ENCODE data around the gene NCKAP5.
A peak's percentile ranks its signal among the peaks of the same experiment; 100 is the strongest.

The NCKAP5 gene

DNA sequence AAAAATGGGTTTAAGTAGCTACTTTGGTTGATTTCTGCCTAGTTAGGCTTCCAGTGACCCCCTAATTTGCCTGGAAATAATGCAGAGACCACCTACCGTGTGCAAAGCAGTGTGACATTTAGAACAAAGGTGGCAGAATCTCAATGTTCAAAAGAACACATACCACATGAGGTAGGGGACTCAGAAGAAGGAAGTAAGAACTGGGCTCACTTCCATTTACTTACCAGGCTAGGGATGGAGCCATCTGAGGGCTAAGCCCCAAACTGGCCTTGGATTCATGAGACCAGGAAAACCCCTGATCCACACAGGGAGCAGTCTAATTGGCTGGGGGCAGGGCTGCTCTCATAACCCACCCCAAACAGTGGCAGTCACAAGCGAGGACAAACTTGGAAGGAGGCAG, 190.7 kb downstream of the NCKAP5 start:
- Histone ChIP-seq H3K4me1 (ENCODE audit: insufficient read depth, insufficient read length) (no peaks in the 10 kb centered on the region), H3K9ac (ENCODE audit: insufficient read length, low read depth) (no peak overlapping the region), H3K27me3 (ENCODE audit: insufficient read depth, insufficient read length) (no peaks in the 10 kb centered on the region), H3K9me3 (ENCODE audit: insufficient read depth, low read length) (0 out of 2 replicates have a peak, but pooled peaks cover 4% of the 10 kb centered on the region), H3K36me3 (ENCODE audit: insufficient read depth, insufficient read length, low read length) (no peaks in the 10 kb centered on the region), H3K4me3 (ENCODE audit: insufficient read length, low read depth) (no peak overlapping the region)
- TF ChIP-seq ZNF274 (IDR thresholded peaks at IDR 0.05; ENCODE audit: low read depth, low read length) (no peak), YY1 (IDR thresholded peaks at IDR 0.05; ENCODE audit: insufficient read depth, insufficient read length) (no peak), SUZ12 (IDR thresholded peaks at IDR 0.05; ENCODE audit: extremely low read depth, insufficient read depth, insufficient read length) (no peak)
- DNase-seq (ENCODE audit: low read depth, low spot score) = peak; percentile 32

GRCh38 chr2:133377021-133377481, 191.2 kb downstream of the NCKAP5 start:
- TF ChIP-seq SUZ12 (IDR thresholded peaks at IDR 0.05; ENCODE audit: extremely low read depth, insufficient read depth, insufficient read length) (no peak), YY1 (IDR thresholded peaks at IDR 0.05; ENCODE audit: insufficient read depth, insufficient read length) (no peak), ZNF274 (IDR thresholded peaks at IDR 0.05; ENCODE audit: low read depth, low read length) (no peak)
- H3K27me3 ChIP-seq (ENCODE audit: insufficient read depth, insufficient read length) = no peaks in the 10 kb centered on the region
- no peak overlapping the region for H3K9ac ChIP-seq (ENCODE audit: insufficient read length, low read depth)
- no peak for DNase-seq (ENCODE audit: low read depth, low spot score)
- H3K4me3 ChIP-seq (ENCODE audit: insufficient read length, low read depth) = no peak overlapping the region
- no peaks in the 10 kb centered on the region for H3K4me1 ChIP-seq (ENCODE audit: insufficient read depth, insufficient read length)
- H3K9me3 ChIP-seq (ENCODE audit: insufficient read depth, low read length) = 0 out of 2 replicates have a peak, but pooled peaks cover 4% of the 10 kb centered on the region
- no peaks in the 10 kb centered on the region for H3K36me3 ChIP-seq (ENCODE audit: insufficient read depth, insufficient read length, low read length)

- no peaks in the 10 kb centered on the region for H3K4me1 ChIP-seq (ENCODE audit: insufficient read depth, insufficient read length)
- TF ChIP-seq SUZ12 (IDR thresholded peaks at IDR 0.05; ENCODE audit: extremely low read depth, insufficient read depth, insufficient read length) = no peak
- no peak for TF ChIP-seq ZNF274 (IDR thresholded peaks at IDR 0.05; ENCODE audit: low read depth, low read length)
- no peak for TF ChIP-seq YY1 (IDR thresholded peaks at IDR 0.05; ENCODE audit: insufficient read depth, insufficient read length)
- H3K4me3 ChIP-seq (ENCODE audit: insufficient read length, low read depth) = no peak overlapping the region
- no peak for DNase-seq (ENCODE audit: low read depth, low spot score)
- H3K36me3 ChIP-seq (ENCODE audit: insufficient read depth, insufficient read length, low read length) = no peaks in the 10 kb centered on the region
- H3K27me3 ChIP-seq (ENCODE audit: insufficient read depth, insufficient read length) = no peaks in the 10 kb centered on the region
- H3K9me3 ChIP-seq (ENCODE audit: insufficient read depth, low read length) = 0 out of 2 replicates have a peak, but pooled peaks cover 4% of the 10 kb centered on the region
- H3K9ac ChIP-seq (ENCODE audit: insufficient read length, low read depth) = no peak overlapping the region
Measured at GRCh38 chr2:133374781-133375180, 193.5 kb downstream of the NCKAP5 start.

- H3K4me3 ChIP-seq (ENCODE audit: insufficient read length, low read depth) = no peak overlapping the region
- H3K4me1 ChIP-seq (ENCODE audit: insufficient read depth, insufficient read length) = no peaks in the 10 kb centered on the region
- H3K36me3 ChIP-seq (ENCODE audit: insufficient read depth, insufficient read length, low read length) = no peaks in the 10 kb centered on the region
- DNase-seq (ENCODE audit: low read depth, low spot score) = no peak
- H3K9ac ChIP-seq (ENCODE audit: insufficient read length, low read depth) = no peak overlapping the region
- H3K9me3 ChIP-seq (ENCODE audit: insufficient read depth, low read length) = 0 out of 2 replicates have a peak, but pooled peaks cover 4% of the 10 kb centered on the region
- H3K27me3 ChIP-seq (ENCODE audit: insufficient read depth, insufficient read length) = no peaks in the 10 kb centered on the region
- TF ChIP-seq ZNF274 (IDR thresholded peaks at IDR 0.05; ENCODE audit: low read depth, low read length) (no peak), SUZ12 (IDR thresholded peaks at IDR 0.05; ENCODE audit: extremely low read depth, insufficient read depth, insufficient read length) (no peak), YY1 (IDR thresholded peaks at IDR 0.05; ENCODE audit: insufficient read depth, insufficient read length) (no peak)
Measured at GRCh38 chr2:133371286-133371685, 197.0 kb downstream of the NCKAP5 start.

DNA sequence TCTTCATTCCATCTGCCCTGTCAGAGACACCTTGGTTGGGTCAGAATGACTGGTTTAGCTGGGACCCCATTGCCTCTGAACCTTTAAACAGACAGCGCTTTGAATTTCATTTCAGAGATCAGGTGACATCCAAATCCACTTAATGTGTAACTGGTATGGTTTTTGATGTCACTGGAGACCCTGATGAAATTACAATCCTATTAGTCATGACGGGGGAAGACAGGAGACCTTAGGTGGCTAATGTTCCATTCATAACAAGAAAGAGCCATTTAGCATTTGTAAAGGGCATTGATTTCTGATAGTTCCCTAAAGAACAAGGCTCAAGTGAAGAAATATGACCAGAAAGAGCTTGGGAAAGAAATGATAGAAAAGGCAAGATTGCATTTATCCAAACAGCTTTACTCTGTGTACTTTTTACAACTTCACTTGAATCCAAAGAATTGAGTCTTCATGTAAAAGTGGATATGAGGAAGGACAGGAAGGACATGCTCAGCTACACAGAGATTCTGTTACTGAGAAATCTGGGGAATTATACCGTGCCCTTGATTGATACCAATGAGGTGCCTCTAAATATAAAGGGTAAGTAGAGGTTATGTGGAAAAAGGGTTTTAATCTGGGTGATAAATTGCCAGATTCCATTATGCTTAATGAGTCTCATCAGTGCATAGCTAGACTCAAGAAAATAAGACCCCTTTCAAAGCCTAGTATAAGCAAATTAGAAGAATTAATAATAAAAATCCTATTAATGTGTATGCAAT, 198.2 kb downstream of the NCKAP5 start:
- TF ChIP-seq ZNF274 (IDR thresholded peaks at IDR 0.05; ENCODE audit: low read depth, low read length) (no peak), SUZ12 (IDR thresholded peaks at IDR 0.05; ENCODE audit: extremely low read depth, insufficient read depth, insufficient read length) (no peak), YY1 (IDR thresholded peaks at IDR 0.05; ENCODE audit: insufficient read depth, insufficient read length) (no peak)
- H3K36me3 ChIP-seq (ENCODE audit: insufficient read depth, insufficient read length, low read length) = no peaks in the 10 kb centered on the region
- peak; percentile 30 for DNase-seq (ENCODE audit: low read depth, low spot score)
- no peak overlapping the region for H3K4me3 ChIP-seq (ENCODE audit: insufficient read length, low read depth)
- H3K9me3 ChIP-seq (ENCODE audit: insufficient read depth, low read length) = no peaks in the 10 kb centered on the region
- no peaks in the 10 kb centered on the region for H3K27me3 ChIP-seq (ENCODE audit: insufficient read depth, insufficient read length)
- no peaks in the 10 kb centered on the region for H3K4me1 ChIP-seq (ENCODE audit: insufficient read depth, insufficient read length)
- no peak overlapping the region for H3K9ac ChIP-seq (ENCODE audit: insufficient read length, low read depth)

DNA sequence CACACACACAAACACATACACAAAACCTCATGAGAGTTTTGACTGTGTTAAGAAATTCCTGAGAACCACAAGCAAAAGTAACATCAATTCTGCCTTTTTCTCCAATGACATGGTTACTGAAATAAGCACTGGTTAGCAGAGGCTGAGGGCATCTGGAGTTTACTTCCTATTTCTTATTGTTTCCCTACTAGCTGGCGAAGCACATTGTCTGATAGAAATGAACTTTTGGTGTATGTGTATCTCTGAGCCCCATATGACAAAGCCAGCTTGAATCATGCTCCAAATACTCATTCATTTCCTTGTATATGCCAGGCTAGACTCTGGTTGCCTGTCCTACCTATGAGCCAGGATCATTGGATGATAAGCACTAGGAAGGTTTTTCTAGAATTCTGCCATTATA, 203.1 kb downstream of the NCKAP5 start:
- H3K27me3 ChIP-seq (ENCODE audit: insufficient read depth, insufficient read length) = no peaks in the 10 kb centered on the region
- H3K9ac ChIP-seq (ENCODE audit: insufficient read length, low read depth) = no peak overlapping the region
- H3K4me3 ChIP-seq (ENCODE audit: insufficient read length, low read depth) = no peak overlapping the region
- H3K4me1 ChIP-seq (ENCODE audit: insufficient read depth, insufficient read length) = no peaks in the 10 kb centered on the region
- TF ChIP-seq YY1 (IDR thresholded peaks at IDR 0.05; ENCODE audit: insufficient read depth, insufficient read length) = no peak
- no peak for TF ChIP-seq SUZ12 (IDR thresholded peaks at IDR 0.05; ENCODE audit: extremely low read depth, insufficient read depth, insufficient read length)
- no peak for TF ChIP-seq ZNF274 (IDR thresholded peaks at IDR 0.05; ENCODE audit: low read depth, low read length)
- H3K36me3 ChIP-seq (ENCODE audit: insufficient read depth, insufficient read length, low read length) = no peaks in the 10 kb centered on the region
- H3K9me3 ChIP-seq (ENCODE audit: insufficient read depth, low read length) = no peaks in the 10 kb centered on the region
- DNase-seq (ENCODE audit: low read depth, low spot score) = no peak

- Histone ChIP-seq H3K4me3 (ENCODE audit: insufficient read length, low read depth) (no peak overlapping the region), H3K9ac (ENCODE audit: insufficient read length, low read depth) (no peak overlapping the region), H3K9me3 (ENCODE audit: insufficient read depth, low read length) (no peaks in the 10 kb centered on the region), H3K36me3 (ENCODE audit: insufficient read depth, insufficient read length, low read length) (no peaks in the 10 kb centered on the region), H3K4me1 (ENCODE audit: insufficient read depth, insufficient read length) (no peaks in the 10 kb centered on the region), H3K27me3 (ENCODE audit: insufficient read depth, insufficient read length) (no peaks in the 10 kb centered on the region)
- TF ChIP-seq YY1 (IDR thresholded peaks at IDR 0.05; ENCODE audit: insufficient read depth, insufficient read length) (no peak), ZNF274 (IDR thresholded peaks at IDR 0.05; ENCODE audit: low read depth, low read length) (no peak), SUZ12 (IDR thresholded peaks at IDR 0.05; ENCODE audit: extremely low read depth, insufficient read depth, insufficient read length) (no peak)
- DNase-seq (ENCODE audit: low read depth, low spot score) = no peak
Measured at GRCh38 chr2:133364636-133365035, 203.6 kb downstream of the NCKAP5 start.

Data from NT2/D1 (cell line).